AG09309 (cell line): ENCODE data around the gene HORMAD2.
"Not testable (repeated sequence)": the region's sequence is repeated elsewhere in the genome, so short reads cannot be mapped to it uniquely, and the experiment has no call there.

Experiments used
- DNase-seq: peaks from one replicate; pipeline ENCODE4 v3.0.0-alpha.2; 2010; ENCODE audit warnings: low read depth
- H3K4me3 ChIP-seq: 2 replicates; pipeline ENCODE4 v1.5.1; 2011; ENCODE audit warnings: mild to moderate bottlenecking, low read depth, low read length, moderate library complexity; ENCODE audit not compliant: control insufficient read depth
- CTCF ChIP-seq: IDR thresholded peaks from 2 replicates; pipeline ENCODE4 v1.5.1; 2011; ENCODE audit warnings: mild to moderate bottlenecking, low read depth, low read length, inconsistent platforms; ENCODE audit not compliant: insufficient read depth, control insufficient read depth; ENCODE audit errors: missing control alignments

The HORMAD2 gene

DNA sequence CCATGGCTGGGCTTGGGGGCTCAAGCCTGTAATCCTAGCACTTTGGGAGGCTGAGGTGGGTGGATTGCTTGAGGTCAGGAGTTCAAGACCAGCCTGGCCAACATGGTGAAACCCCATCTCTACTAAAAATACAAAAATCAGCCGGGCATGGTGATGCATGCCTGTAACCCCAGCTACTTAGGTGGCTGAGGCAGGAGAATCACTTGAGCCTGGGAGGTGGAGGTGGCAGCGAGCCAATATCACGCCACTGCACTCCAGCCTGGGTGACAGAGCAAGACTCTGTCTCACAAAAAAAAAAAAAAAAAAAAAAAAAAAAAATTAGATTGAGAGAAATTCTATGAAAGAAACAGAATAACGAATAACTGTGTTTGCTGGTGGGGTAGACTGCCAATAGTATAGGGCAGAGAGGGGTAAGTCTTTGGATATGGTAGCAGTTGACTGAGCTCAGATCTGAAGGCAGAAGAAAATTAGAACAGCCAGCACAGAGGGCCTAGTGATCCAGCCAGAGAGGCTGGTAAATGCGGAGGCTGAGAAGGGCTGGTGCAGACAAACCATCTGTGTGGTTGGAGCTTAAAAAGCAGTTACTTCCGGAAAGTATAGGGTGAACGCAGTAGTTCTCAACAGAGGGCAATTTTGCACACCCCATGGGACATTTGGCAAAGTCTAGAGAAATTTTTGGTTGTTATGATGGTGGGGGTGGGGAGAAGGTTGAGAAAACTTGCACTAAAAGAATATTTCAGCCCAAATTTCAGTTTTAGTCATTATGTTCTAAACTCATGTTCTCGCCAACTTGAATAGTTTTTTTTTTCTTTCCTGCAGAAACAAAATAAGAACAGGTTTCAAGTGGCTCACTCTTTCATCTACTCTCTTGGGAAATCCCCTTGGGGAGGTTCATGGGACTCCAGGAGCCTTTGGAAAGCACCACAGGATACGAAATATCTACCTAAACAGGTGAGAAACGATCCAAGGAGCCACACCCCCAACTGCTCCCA lies 1.6 kb upstream of the HORMAD2 start:
- DNase-seq: no peak
- no peak overlapping the region for H3K4me3 ChIP-seq
- TF ChIP-seq CTCF: no peak

DNA sequence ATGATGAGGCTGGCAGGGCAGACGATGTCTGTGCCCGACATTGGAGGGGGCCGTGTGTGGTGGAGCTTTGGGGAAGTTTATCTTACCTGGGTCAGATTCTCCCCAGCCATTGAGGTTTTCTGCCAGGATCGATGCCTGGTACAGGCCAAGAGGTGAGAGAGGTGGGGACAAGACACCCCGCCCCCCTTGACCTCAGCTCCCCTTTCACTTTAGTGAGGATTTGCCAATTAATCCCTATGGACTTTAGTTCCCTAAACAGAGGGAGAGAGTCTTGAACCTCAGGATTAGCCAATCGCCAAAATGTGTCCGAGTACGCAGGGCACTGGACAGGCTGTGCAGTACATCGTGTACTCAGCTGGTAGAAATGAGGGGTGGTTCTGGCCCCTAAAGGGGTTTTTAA lies 541 bp downstream of the HORMAD2 start:
- DNase-seq: no peak
- no peak for TF ChIP-seq CTCF
- no peak overlapping the region for H3K4me3 ChIP-seq

DNA sequence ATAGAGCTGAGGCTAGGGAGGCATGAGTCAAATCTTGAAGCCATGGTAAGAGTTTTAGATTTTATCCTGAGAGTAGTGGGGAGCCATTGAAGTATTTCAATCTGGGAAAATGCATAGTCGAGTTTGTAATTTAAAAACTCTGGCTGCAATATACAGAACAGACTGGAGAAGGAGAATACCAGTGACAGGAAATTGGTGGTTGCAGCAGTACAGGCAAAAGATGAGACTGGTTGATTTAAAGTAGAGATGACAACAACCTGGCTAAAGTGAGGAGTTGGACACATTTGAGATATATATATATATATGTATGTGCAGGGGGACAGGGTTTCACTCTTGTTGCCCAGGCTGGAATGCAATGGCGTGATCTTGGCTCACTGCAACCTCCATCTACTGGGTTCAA lies 6.2 kb downstream of the HORMAD2 start:
- TF ChIP-seq CTCF: no peak
- DNase-seq: no peak
- H3K4me3 ChIP-seq: no peak overlapping the region

DNA sequence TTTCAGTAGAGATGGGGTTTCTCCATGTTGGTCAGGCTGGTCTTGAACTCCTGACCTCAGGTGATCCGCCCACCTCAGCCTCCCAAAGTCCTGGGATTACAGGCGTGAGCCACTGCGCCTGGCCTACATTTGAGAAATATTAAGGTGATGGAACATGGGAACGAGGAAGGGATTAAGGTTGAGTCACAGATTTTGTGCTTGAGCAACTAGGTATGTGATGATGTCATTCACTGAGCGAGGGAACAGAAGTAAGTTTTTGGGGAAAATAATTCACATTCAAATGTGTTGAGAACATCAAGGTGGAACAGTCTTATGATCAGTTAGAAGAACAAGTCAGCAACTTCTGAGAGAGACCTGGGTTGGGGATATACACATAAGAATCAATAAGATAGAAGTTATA lies 6.8 kb downstream of the HORMAD2 start:
- DNase-seq, H3K4me3 ChIP-seq: not testable (repeated sequence)

DNA sequence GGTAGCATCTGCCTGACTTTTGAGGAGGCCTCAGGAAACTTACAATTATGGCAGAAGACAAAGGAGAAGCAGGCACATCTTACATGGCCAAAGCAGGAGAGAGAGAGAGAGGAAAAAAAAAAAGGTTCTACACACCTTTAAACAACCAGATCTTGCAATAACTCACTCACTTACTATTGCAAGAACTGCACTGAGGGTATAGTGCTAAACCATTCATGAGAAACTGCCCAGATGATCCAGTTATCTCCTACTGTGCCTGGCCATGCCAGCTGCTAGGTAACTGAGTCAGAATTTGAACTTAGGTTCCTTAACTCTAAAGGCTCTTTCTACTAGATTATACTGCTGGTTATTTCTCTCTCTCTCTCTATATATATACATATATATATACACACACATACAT lies 7.3 kb downstream of the HORMAD2 start:
- H3K4me3 ChIP-seq: no peak overlapping the region
- TF ChIP-seq CTCF: no peak
- no peak for DNase-seq

- no peak overlapping the region for H3K4me3 ChIP-seq
- no peak for DNase-seq
- no peak for TF ChIP-seq CTCF
These were observed 8.2 kb downstream of the HORMAD2 start for GRCh38 chr22:30088468-30088867.

DNA sequence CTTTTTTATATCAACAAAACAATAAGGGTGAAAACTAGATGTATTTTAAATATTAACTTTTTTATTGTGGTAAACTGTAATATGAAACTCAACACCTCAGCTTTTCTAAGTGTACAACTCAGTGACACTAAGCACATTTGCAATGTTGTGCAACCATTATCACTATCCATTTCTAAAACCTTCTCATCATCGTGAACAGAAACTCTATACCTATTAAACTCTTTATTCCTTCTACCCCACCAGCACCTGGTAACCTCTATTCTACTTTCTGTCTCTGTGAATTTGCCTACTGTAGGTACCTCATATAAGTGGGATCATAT lies 9.4 kb downstream of the HORMAD2 start:
- no peak overlapping the region for H3K4me3 ChIP-seq
- no peak for TF ChIP-seq CTCF
- DNase-seq: no peak
